GM12878 (cell line): ENCODE measurements around the gene NAP1L4. TPM values are rescaled to one million over a fixed set of nuclear protein-coding genes. Genes with fewer than 3 reads are reported as not detected.

Experiments
- ATAC-seq: fragments of 200-7000 bp; cut with Tn5 transposase; 3 replicates; pipeline ENCODE4 v1.9.1; 2020; ENCODE audit warnings: mild to moderate bottlenecking, moderate library complexity
- BruUV-seq: library from RNA; stranded (reverse); fragments of 400-500 nt; replicated peaks from 2 replicates; lab custom pipeline; 2021; lab: Mats Ljungman, UMichigan
- CTCF ChIA-PET: fragments of 300-600 bp; sonication (Branson Sonifier 250); formaldehyde crosslinking; extraction: SDS; loops from one replicate; lab custom pipeline; 2021; ENCODE audit warnings: inconsistent platforms; lab: Yijun Ruan, JAX
- POLR2A ChIA-PET: fragments of 350-600 bp; formaldehyde crosslinking; extraction: SDS; loops from one replicate; lab custom pipeline; 2021; ENCODE audit warnings: inconsistent platforms; lab: Charles Lee
- RAD21 ChIA-PET: fragments of 300-600 bp; sonication (Branson Sonifier 250); formaldehyde crosslinking; loops from one replicate; lab custom pipeline; 2023; ENCODE audit warnings: antibody characterized with exemption; ENCODE audit not compliant: unreplicated experiment; lab: Charles Lee
- SMC1A ChIA-PET: fragments of 300-600 bp; sonication (Branson Sonifier 250); formaldehyde crosslinking; loops from one replicate; lab custom pipeline; 2023; ENCODE audit not compliant: unreplicated experiment, uncharacterized antibody; lab: Charles Lee
- DNase-seq: peaks from one replicate; pipeline ENCODE4 v3.0.0-alpha.2; 2011; ENCODE audit warnings: low read depth, low spot score
- FAIRE-seq: peaks from 3 replicates; lab custom pipeline; 2011; peaks lifted over from hg19 to GRCh38; lab: Jason Lieb, UNC
- H2AFZ ChIP-seq: 2 replicates; pipeline ENCODE4 v1.6.0; 2011; ENCODE audit warnings: low read depth, low read length, control low read depth; ENCODE audit not compliant: control insufficient read depth
- H3K27ac ChIP-seq: 2 replicates; pipeline ENCODE4 v1.5.1; 2011; ENCODE audit warnings: control low read depth; ENCODE audit not compliant: control insufficient read depth, insufficient read depth
- H3K27me3 ChIP-seq, 2 experiments: replicated peaks in 1 of 2; 2 replicates each; pipeline versions ENCODE4 v1.6.0 to v1.6.1; 2011; ENCODE audit warnings: low read length in 1 of 2; ENCODE audit not compliant: control insufficient read depth in 2 of 2, insufficient read depth in 2 of 2
- H3K36me3 ChIP-seq, 2 experiments: 2 replicates each; pipeline ENCODE4 v1.5.1; 2011; ENCODE audit warnings: low read length in 1 of 2; ENCODE audit not compliant: control insufficient read depth in 2 of 2, insufficient read depth in 2 of 2
- H3K4me1 ChIP-seq: 2 replicates; pipeline ENCODE4 v1.6.1; 2011; ENCODE audit warnings: mild to moderate bottlenecking, low read length, moderate library complexity, mixed read lengths; ENCODE audit not compliant: control insufficient read depth, insufficient read depth
- H3K4me2 ChIP-seq: 2 replicates; pipeline ENCODE4 v1.6.0; 2011; ENCODE audit warnings: control low read depth; ENCODE audit not compliant: control insufficient read depth, insufficient read depth
- H3K4me3 ChIP-seq: fragments of 200-600 bp; sonication (generic); 2 replicates; pipeline ENCODE4 v1.5.1; 2016
- H3K79me2 ChIP-seq: 2 replicates; pipeline ENCODE4 v1.6.0; 2011; ENCODE audit warnings: low read length; ENCODE audit not compliant: control insufficient read depth, insufficient read depth
- H3K9ac ChIP-seq: 2 replicates; pipeline ENCODE4 v1.8.0; 2011; ENCODE audit warnings: low read length, control low read depth, mixed read lengths; ENCODE audit not compliant: control insufficient read depth, insufficient read depth
- H3K9me3 ChIP-seq: replicated peaks from 3 replicates; pipeline ENCODE4 v1.5.1; 2011; ENCODE audit warnings: mild to moderate bottlenecking, low read length; ENCODE audit not compliant: control insufficient read depth, insufficient read depth
- H4K20me1 ChIP-seq: 2 replicates; pipeline ENCODE4 v1.6.0; 2011; ENCODE audit not compliant: control insufficient read depth, insufficient read depth
- DPF2 ChIP-seq: fragments of 450-650 bp; IDR thresholded peaks from 2 replicates; pipeline ENCODE4 v1.6.1; 2017; ENCODE audit warnings: mild to moderate bottlenecking
- GABPA ChIP-seq: IDR thresholded peaks from 2 replicates; pipeline ENCODE4 v1.6.1; 2014; ENCODE audit warnings: antibody characterized with exemption, low read depth, mild to moderate bottlenecking, inconsistent platforms
- HCFC1 ChIP-seq: fragments of 150-350 bp; IDR thresholded peaks from 2 replicates; pipeline ENCODE4 v1.6.1; 2014; ENCODE audit warnings: low read length
- WGBS: methylation state at CpG from one replicate; pipeline ENCODE4 v1.1.6; 2016; ENCODE audit warnings: low lambda C conversion rate; ENCODE audit not compliant: insufficient replicate concordance, insufficient coverage; ENCODE audit errors: missing lambda C conversion rate; 5-methylcytosine and 5-hydroxymethylcytosine counted together
- in situ Hi-C: fragments of 300-500 bp; cut with MboI; formaldehyde crosslinking; loops from 9 replicates; pipeline ENCODE4 v1.14.3; 2018; ENCODE audit warnings: mixed read lengths
- intact Hi-C: fragments of 100-400 bp; cut with micrococcal nuclease; formaldehyde crosslinking; loops from one replicate; pipeline ENCODE4 v1.14.2; 2022; ENCODE audit not compliant: unreplicated experiment
- polyA plus RNA-seq, 11 experiments: library from polyadenylated mRNA; depleted of rRNA in 4 of 11; unstranded in 6 of 11; stranded (reverse) in 5 of 11; fragments of >200 nt; fragmentation: Nextera tagmentation in 4 of 11; fragmentation: Illumina TruSeq in 1 of 11; extraction: Ambion mirVana in 4 of 11; extraction: Trizol in 1 of 11; gene quantifications; 1 replicate in 1 of 11; 2 replicates in 10 of 11; pipeline versions ENCODE4 v1.2.1 to v1.2.3, GENCODE V29; 2011 to 2016; ENCODE audit warnings: inconsistent platforms in 2 of 11, missing spikeins in 2 of 11, low read depth in 1 of 11
- total RNA-seq, 4 experiments: library from RNA; depleted of rRNA in 3 of 4; stranded (reverse); fragments of >200 nt in 3 of 4; fragmentation: Illumina TruSeq in 1 of 4; extraction: Trizol in 1 of 4; gene quantifications; 2 replicates each; pipeline versions ENCODE4 v1.2.1 to v1.2.3, GENCODE V29; 2013 to 2021
- TF ChIP-seq, protein P1 (sequence below): IDR thresholded peaks from 2 replicates; pipeline ENCODE4 v1.6.1; 2012; ENCODE audit warnings: low read depth, low read length, improper control_type of control experiment
- TF ChIP-seq, protein P2 (sequence below): fragments of 450-650 bp; conservative IDR thresholded peaks from 2 replicates; pipeline ENCODE4 v1.6.1; 2017; ENCODE audit warnings: mild to moderate bottlenecking, moderate library complexity
- TF ChIP-seq, protein P3 (sequence below): IDR thresholded peaks from 2 replicates; pipeline ENCODE4 v1.6.1; 2011; ENCODE audit warnings: borderline replicate concordance, low read depth, mild to moderate bottlenecking, moderate library complexity, mixed read lengths, low read length; ENCODE audit not compliant: insufficient read depth; ENCODE audit errors: extremely low read length

Gene NAP1L4
- total and polyA plus RNA-seq, 10 of the 15 experiments (the other 5 are each of a cell fraction or from before 2014, with no cell fraction given), result 24.8 to 198 (median 114) TPM

DNA sequence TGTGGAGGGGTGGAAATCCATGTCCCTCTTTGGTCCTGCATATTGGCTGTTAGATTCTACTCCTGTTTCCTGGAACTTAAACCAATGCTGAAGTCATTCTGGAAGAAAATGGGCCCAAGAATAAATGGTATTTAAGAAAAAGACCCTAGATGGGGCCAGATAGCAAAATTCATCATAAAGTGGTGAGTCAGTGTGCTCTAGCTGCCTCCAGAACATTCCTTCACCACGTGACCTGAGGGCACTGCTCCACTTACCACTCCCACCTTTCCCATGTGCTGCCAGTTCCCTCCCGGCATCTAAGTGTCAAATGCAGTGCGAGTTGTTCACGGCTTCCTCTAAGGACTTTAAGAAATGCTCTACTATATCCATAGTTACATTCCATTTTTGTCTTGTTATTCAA lies 30.9 kb upstream of the NAP1L4 start:
- ChIA-PET POLR2A (interaction anchor here (0.6 to 1.4 kb wide), 4 partner anchors 32 to 49 kb away, joined by 3 to 4 read pairs (median 3); no protein-coding TSS in a partner anchor), CTCF (interaction anchor here (0.6 to 4.3 kb wide), 10 partner anchors 9 to 131 kb away, joined by 3 to 43 read pairs (median 6); partner anchors contain the start of gene PHLDA2), SMC1A (interaction anchor here (0.9 to 4.8 kb wide), 8 partner anchors 9 to 130 kb away, joined by 3 to 26 read pairs (median 3); no protein-coding TSS in a partner anchor)
- Histone ChIP-seq H3K27me3 (no peaks in the 10 kb centered on the region), H4K20me1 (no peaks in the 10 kb centered on the region), H3K9ac (no peak overlapping the region), H2AFZ (peak overlapping the region; percentile 67), H3K9me3 (no peaks in the 10 kb centered on the region), H3K4me1 (peaks cover 17% of the 10 kb centered on the region), H3K27ac (peak overlapping the region; percentile 75)
- in situ Hi-C loops, result no loop called here
- no TSS peak for BruUV-seq
- TF ChIP-seq, protein P1, sequence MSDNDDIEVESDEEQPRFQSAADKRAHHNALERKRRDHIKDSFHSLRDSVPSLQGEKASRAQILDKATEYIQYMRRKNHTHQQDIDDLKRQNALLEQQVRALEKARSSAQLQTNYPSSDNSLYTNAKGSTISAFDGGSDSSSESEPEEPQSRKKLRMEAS, result no peak
- TF ChIP-seq GABPA (no peak), DPF2 (no peak), HCFC1 (no peak)
- TF ChIP-seq, protein P2, sequence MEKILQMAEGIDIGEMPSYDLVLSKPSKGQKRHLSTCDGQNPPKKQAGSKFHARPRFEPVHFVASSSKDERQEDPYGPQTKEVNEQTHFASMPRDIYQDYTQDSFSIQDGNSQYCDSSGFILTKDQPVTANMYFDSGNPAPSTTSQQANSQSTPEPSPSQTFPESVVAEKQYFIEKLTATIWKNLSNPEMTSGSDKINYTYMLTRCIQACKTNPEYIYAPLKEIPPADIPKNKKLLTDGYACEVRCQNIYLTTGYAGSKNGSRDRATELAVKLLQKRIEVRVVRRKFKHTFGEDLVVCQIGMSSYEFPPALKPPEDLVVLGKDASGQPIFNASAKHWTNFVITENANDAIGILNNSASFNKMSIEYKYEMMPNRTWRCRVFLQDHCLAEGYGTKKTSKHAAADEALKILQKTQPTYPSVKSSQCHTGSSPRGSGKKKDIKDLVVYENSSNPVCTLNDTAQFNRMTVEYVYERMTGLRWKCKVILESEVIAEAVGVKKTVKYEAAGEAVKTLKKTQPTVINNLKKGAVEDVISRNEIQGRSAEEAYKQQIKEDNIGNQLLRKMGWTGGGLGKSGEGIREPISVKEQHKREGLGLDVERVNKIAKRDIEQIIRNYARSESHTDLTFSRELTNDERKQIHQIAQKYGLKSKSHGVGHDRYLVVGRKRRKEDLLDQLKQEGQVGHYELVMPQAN, result no peak
- TF ChIP-seq, protein P3, sequence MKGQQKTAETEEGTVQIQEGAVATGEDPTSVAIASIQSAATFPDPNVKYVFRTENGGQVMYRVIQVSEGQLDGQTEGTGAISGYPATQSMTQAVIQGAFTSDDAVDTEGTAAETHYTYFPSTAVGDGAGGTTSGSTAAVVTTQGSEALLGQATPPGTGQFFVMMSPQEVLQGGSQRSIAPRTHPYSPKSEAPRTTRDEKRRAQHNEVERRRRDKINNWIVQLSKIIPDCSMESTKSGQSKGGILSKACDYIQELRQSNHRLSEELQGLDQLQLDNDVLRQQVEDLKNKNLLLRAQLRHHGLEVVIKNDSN, result peak; percentile 36
- TF ChIP-seq, all 136 proteins: peak for 1
- RAD21 ChIA-PET, result interaction anchor here (0.7 to 3.5 kb wide), 9 partner anchors 9 to 93 kb away, joined by 3 to 23 read pairs (median 3); no protein-coding TSS in a partner anchor
- peaks cover 12 to 24% of the 10 kb centered on the region in 2 experiments for H3K36me3 ChIP-seq
- no peak for ATAC-seq
- no peak overlapping the region for H3K4me3 ChIP-seq
- no peaks in the 10 kb centered on the region for H3K79me2 ChIP-seq
- DNase-seq, result no peak
- no peak for FAIRE-seq
- peak overlapping the region; percentile 78 for H3K4me2 ChIP-seq
- 99% methylated on average over 4 of the region's 4 CpGs for WGBS
- intact Hi-C loops, result no loop called here
